Stomach (tissue), 4 donors: Measurements from ENCODE around the gene MEAK7.

ENCODE experiments used
- CTCF ChIP-seq, 7 experiments: fragments of 450-650 bp in 4 of 7; fragments of 200-600 bp in 3 of 7; sonication (generic) in 3 of 7; IDR thresholded peaks; one replicate each; pipeline ENCODE4 v1.5.1; 2016 to 2019; ENCODE audit warnings: antibody characterized with exemption in 7 of 7, control low read depth in 2 of 7, mild to moderate bottlenecking in 1 of 7
- EP300 ChIP-seq: sonication (generic); formaldehyde crosslinking; IDR thresholded peaks from one replicate; pipeline ENCODE4 v1.6.1; 2017; ENCODE audit warnings: antibody characterized with exemption
- POLR2A ChIP-seq, 4 donors: fragments of 450-650 bp; IDR thresholded peaks; one replicate each; pipeline ENCODE4 v1.6.1; 2016; ENCODE audit warnings: antibody characterized with exemption in 4 of 4, control low read depth in 2 of 4, mild to moderate bottlenecking in 1 of 4, moderate library complexity in 1 of 4
- POLR2AphosphoS5 ChIP-seq, 3 donors: sonication (generic); formaldehyde crosslinking; IDR thresholded peaks; one replicate each; pipeline ENCODE4 v1.6.1; 2016; ENCODE audit warnings: antibody characterized with exemption in 3 of 3

DNA sequence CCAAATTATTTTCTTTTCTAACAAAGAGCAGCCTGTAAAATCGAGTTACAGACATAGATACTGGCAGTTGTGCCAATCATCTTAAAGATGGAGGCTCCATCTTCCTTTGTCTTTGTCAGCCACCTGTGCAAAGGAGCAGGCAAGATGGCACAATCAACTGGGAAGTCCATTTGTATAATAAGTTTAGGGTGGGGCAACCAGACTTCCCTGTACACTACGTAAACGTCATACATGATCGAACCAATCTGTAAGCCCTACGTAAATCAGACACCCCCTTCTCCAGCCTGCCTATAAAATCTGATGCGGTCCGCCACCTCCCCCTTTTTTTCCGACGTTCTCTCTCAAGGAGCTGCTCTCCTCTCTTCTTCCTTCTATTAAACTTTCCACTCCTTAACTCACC lies 31.4 kb upstream of the MEAK7 start:
- TF ChIP-seq CTCF (IDR thresholded peaks at IDR 0.05) = no peak
- TF ChIP-seq POLR2AphosphoS5 (IDR thresholded peaks at IDR 0.05) = no peak
- TF ChIP-seq EP300 = no peak
- TF ChIP-seq POLR2A (IDR thresholded peaks at IDR 0.05) = no peak
